Suppressor macrophage treated with lipopolysaccharide for 1 hour (primary cell): Measurements from ENCODE around the gene RASA1.
"Not testable (repeated sequence)": the region's sequence is repeated elsewhere in the genome, so short reads cannot be mapped to it uniquely, and the experiment has no call there.

Source experiments
- DNase-seq, 3 donors: peaks; one replicate each; pipeline ENCODE4 v3.0.0-alpha.2; 2020 to 2022

Gene RASA1

GRCh38 chr5:87267574-87268125 is at the start of gene RASA1:
Gene RASA1, plus strand, starts transcription at chr5:87267883. Its CDS starts 569 bp downstream, at chr5:87268452.
- peak; percentile 93 to 97 (median 95) for DNase-seq

DNA sequence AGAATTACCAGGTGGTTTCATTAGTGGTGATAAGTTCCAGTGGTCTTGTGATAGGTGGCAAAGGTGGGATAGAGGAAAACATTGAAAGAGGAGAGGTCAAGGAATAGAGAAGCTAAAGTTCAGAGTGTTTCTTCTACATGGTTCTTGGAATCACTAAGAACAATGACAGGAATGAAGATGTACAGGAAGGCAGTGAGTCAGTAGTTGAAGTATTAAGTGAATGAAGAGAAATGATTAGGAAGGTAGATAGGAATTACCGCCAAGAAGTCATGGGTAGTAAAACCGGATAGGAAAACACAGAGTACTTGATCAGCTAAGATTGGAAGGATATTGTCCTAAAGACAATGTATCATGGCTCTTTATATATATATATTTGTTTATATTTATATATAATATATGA is 37.9 kb upstream of the RASA1 start:
- DNase-seq = no peak

GRCh38 chr5:87231037-87231808 is 36.5 kb upstream of the RASA1 start:
- no peak for DNase-seq

DNA sequence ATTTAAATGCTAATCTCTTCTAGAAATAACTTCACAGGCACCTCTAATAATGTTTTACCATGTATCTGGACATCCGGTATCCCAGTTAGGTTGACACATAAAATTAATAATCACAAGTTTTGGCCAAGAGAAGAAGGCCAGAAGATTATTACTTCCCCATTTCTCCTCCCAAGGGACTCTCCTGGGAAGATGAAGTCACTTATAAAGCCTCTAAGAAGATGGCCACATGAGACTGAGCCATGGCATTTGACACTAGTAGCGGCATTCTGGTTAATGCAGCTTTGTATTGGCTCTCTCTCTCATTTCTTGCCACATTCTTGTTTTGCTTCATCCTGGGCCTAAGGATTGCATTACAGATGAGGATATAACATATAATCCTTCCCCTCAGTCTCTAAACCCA is 34.5 kb upstream of the RASA1 start:
- peak; percentile 76 to 78 (median 77) for DNase-seq

- DNase-seq = no peak
Measured at GRCh38 chr5:87241555-87241954, 26.1 kb upstream of the RASA1 start.

- no peak for DNase-seq
Measured at GRCh38 chr5:87242242-87242641, 25.4 kb upstream of the RASA1 start.

DNA sequence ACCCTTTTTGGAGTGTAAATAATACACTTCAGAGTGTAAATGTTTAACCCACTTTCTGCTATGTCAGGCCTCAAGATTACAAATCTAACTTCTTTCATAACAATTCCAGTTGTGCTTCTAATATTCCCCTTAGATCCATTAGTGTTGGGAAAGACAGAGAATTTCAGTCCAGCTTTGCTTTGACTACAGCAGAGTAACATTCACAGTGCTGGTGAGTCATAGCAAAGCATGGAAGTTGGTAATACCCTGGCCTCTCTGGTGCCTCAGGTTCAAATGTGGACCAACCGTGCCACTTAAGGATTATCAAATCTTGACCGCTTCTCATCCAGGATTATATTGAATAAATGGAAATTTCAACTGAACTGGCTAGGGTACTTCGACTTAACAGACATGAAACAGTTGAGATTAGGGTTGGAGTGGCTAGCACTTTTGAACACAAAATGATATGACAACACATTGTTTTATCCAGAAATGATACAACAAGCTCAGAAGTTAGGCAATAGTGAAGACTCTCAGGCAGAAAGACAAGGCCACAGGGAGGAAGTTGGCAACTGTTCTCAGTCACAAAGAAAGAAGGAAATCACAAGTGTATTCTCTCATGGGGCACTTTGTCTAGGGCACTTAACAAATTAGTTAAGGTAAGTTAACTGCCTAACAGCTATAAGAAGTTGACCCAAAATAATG is 24.4 kb upstream of the RASA1 start:
- DNase-seq = peak; percentile 79 to 90 (median 87)

- DNase-seq = no peak
Measured at GRCh38 chr5:87245451-87245850, 22.2 kb upstream of the RASA1 start.

GRCh38 chr5:87246061-87246460 is 21.6 kb upstream of the RASA1 start:
- no peak for DNase-seq

DNA sequence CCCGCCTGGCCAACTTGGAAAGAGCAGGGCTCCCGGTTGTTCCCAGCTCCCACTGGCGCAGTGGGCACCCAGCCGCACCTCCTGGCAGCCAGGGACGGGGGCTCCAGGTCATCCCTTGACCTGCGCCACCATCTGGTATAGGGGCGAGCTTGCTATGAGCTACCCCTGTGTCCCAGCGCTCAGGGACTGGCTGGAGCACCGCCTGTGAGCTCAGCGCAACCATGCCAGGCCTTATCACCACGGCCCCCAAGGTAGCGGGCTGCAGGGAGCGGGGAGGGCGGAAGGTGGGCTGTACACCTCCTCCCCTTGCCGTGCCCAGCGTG is 15.4 kb upstream of the RASA1 start:
- no peak for DNase-seq

- no peak for DNase-seq
Measured at GRCh38 chr5:87254035-87254434, 13.6 kb upstream of the RASA1 start.

DNA sequence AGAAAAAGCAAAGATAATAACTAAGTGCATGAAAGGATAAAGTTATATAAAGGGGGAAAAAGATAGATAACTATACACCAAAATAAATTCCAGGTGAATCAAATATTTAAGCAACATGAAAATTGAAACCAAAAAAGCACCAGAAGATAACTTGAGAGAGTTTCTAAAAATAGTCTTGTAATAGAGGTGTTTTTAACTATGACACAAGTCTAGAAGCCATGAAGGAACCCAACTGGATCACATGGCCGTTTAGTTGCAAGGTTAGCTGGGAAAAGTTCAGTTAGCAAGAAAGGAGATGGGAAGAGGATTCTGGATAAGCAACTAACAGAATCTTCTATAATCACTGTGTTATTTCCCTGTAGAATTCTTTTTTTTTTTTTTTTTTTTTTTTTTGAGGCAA is 9.2 kb upstream of the RASA1 start:
- no peak for DNase-seq

DNA sequence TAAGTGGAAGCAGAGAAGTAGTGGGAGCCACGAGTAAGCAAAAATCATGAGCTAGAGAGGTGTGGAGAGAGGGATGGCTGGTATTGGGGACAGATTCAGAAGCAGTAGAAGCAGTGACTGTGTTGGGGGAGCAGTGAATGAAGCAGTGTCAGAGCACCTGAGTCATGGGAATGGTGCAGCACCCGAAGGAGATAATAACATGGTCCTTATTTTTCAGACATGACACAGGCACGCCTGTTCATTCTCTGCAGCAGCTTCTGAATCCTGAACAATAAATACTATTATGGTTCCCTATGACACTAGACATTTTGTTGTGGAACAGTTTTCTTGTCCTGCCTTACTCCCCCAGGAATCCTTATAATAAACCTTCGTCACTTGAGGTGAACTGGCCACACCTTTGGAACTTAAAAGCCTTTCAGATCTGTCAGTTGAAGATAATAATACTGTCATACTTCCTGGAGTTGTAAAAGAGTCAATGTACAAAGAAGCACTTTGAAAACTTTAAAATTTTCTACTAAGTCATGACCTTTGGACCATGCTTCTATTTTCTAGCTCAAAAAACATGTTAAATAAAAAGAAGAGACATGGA is 7.0 kb upstream of the RASA1 start:
- DNase-seq = no peak

DNA sequence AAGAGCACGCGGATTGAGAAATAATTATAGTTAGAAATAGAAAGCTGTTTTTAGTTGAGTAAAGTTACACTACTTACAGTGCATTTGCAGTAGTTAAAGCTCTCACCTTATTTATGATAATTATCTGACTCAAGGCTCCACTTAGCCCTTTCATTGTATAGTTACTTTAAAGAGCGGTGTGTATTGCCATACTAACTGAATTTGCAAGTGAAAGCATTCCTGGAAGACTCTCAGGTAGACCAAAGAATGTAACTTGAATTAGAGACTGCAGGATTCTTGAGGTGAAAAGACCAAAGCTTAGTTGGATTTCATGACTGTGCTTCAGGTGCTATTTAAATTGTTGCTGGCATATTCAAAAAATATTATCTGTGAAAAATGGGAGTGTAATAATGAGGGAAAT is 4.2 kb upstream of the RASA1 start:
- DNase-seq = no peak

DNA sequence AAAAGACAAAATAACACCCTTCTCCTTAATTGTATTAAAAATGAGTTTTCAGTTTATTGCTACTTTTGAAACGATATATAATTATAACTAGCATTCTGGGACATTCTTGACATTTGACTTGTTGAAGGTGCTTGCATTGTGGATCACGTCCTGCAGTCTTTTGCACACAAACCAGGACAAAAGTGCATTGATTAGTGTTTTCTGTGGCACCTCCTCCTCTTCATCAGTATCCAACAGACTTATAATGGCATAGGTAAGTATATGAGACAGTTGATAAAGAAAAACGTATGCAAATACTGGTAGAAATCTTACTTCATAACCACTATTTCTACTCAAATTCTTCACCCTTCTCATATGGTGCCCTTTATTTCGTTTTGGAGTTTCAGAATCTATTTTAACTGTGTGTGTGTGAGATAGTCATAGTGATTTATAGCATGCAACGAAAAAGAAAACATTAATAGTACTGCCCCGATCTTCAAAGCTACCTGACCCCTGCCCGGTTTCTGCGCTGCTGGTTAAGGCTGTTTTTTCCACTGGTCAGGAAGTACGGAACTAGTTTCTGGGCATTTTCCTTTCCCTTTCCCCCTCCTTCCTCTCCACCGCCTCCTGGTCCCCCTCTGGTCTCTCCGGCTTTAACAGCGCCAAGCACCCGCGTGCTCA is 639 bp upstream of the RASA1 start:
- DNase-seq = no peak

GRCh38 chr5:87268126-87268969 is 665 bp downstream of the RASA1 start:
- peak; percentile 76 to 79 (median 76) for DNase-seq

DNA sequence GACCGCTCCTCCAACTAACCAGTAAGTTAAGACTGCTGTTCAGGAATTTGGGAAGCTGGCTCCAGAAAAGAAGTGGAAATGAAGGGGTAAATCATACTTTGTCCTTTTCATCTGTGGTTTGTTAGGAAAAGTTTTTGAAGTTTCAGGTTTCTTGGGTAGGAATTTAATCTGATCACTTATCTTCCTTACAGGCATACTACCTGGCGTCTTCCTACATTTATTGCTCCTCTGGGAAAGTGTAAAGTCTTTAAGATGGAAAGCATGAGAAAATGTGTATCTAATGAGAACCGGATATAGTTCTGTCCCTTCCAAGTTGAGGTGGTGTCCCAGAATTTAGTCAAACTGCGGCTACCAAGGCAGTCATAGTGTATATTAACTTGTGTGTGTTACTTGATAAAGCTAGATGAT is 1.3 kb downstream of the RASA1 start:
- no peak for DNase-seq

DNA sequence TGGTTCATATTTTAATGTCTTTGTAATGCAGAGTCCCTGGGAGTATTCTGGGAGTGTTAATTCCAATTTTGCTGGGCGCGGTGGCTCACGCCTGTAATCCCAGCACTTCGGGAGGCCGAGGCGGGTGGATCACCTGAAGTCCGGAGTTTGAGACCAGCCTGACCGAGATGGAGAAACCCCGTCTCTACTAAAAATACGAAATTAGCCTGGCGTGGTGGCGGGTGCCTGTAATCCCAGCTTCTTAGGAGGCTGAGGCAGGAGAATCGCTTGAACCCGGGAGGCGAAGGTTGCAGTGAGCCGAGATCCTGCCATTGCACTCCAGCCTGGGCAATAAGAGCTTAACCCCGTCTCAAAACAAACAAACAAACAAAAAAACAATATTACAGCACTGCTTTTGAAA is 3.2 kb downstream of the RASA1 start:
- not testable (repeated sequence) for DNase-seq

DNA sequence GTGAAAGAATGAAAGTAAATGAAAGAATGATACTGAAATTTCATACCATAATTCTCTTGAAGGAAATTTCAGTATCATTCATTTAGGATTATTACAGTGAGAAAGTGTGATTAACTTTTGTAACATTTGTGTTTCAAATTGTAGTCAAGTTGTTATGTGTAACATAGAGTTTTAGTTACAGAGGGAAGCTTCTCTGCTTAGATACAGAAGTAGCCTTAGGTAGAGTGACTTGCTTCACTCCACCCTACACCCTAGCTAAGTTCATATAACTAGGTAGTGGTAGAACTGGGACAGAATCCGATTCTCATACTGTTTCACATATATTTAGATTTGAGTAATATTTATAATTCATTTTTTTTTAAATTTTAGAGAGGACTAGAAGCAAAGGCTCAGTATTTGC is 9.0 kb downstream of the RASA1 start:
- DNase-seq = no peak

GRCh38 chr5:87277279-87277835 is 9.7 kb downstream of the RASA1 start:
- peak in 2 of 3 donors; percentile 36 to 41 for DNase-seq

DNA sequence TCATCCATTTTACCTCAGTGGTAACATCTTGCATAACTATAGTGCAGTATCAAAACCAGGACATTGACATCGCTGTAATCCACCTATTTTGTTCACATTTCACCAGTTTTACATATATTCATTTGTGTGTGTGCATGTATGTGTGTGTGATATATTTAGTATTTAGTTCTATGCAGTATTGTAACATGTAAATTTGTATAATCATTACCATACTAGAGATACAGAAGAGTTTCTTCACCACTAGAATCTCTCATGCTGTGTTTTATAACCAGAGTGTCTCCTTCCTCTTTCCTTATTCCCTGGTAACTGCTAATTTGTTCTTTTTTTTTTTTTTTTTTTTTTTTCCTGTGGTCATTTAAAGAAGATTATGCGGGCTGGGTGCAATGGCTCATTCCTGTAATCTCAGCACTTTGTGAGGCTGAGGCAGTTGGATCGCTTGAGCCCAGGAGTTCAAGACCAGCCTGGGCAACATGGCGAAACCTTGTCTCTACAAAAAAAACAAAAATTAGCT is 11.0 kb downstream of the RASA1 start:
- peak in 2 of 3 donors; percentile 40 to 41 for DNase-seq

DNA sequence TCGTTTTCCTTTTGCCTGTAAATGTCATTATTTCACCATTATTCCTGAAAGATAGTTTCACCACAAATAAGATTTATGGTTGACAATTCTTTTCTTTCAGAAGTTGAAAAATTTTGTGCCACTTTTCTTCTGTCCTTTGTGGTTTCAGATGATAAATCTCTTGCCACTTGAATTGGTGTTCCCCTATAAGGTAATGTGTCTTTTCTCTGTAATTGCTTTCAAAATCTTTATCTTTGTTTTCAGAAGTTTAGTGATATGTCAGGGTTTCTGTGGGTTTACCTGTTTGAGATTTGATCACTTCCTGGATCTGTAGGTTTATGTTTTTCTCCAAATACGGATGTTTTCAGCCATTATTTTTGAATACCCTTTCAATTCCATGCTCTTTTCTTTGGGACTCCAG is 14.6 kb downstream of the RASA1 start:
- DNase-seq = no peak
